GM12878 (cell line): ENCODE measurements around the gene NUCB1. TPM values are rescaled to one million over a fixed set of nuclear protein-coding genes. Genes with fewer than 3 reads are reported as not detected.

Experiments
- ATAC-seq: fragments of 200-7000 bp; cut with Tn5 transposase; 3 replicates; pipeline ENCODE4 v1.9.1; 2020; ENCODE audit warnings: mild to moderate bottlenecking, moderate library complexity
- BruUV-seq: library from RNA; stranded (reverse); fragments of 400-500 nt; replicated peaks from 2 replicates; lab custom pipeline; 2021; lab: Mats Ljungman, UMichigan
- CTCF ChIA-PET: fragments of 300-600 bp; sonication (Branson Sonifier 250); formaldehyde crosslinking; extraction: SDS; loops from one replicate; lab custom pipeline; 2021; ENCODE audit warnings: inconsistent platforms; lab: Yijun Ruan, JAX
- POLR2A ChIA-PET: fragments of 350-600 bp; formaldehyde crosslinking; extraction: SDS; loops from one replicate; lab custom pipeline; 2021; ENCODE audit warnings: inconsistent platforms; lab: Charles Lee
- RAD21 ChIA-PET: fragments of 300-600 bp; sonication (Branson Sonifier 250); formaldehyde crosslinking; loops from one replicate; lab custom pipeline; 2023; ENCODE audit warnings: antibody characterized with exemption; ENCODE audit not compliant: unreplicated experiment; lab: Charles Lee
- SMC1A ChIA-PET: fragments of 300-600 bp; sonication (Branson Sonifier 250); formaldehyde crosslinking; loops from one replicate; lab custom pipeline; 2023; ENCODE audit not compliant: unreplicated experiment, uncharacterized antibody; lab: Charles Lee
- DNase-seq: peaks from one replicate; pipeline ENCODE4 v3.0.0-alpha.2; 2011; ENCODE audit warnings: low read depth, low spot score
- FAIRE-seq: peaks from 3 replicates; lab custom pipeline; 2011; peaks lifted over from hg19 to GRCh38; lab: Jason Lieb, UNC
- H2AFZ ChIP-seq: 2 replicates; pipeline ENCODE4 v1.6.0; 2011; ENCODE audit warnings: low read depth, low read length, control low read depth; ENCODE audit not compliant: control insufficient read depth
- H3K27ac ChIP-seq: 2 replicates; pipeline ENCODE4 v1.5.1; 2011; ENCODE audit warnings: control low read depth; ENCODE audit not compliant: control insufficient read depth, insufficient read depth
- H3K27me3 ChIP-seq, 2 experiments: replicated peaks in 1 of 2; 2 replicates each; pipeline versions ENCODE4 v1.6.0 to v1.6.1; 2011; ENCODE audit warnings: low read length in 1 of 2; ENCODE audit not compliant: control insufficient read depth in 2 of 2, insufficient read depth in 2 of 2
- H3K36me3 ChIP-seq, 2 experiments: 2 replicates each; pipeline ENCODE4 v1.5.1; 2011; ENCODE audit warnings: low read length in 1 of 2; ENCODE audit not compliant: control insufficient read depth in 2 of 2, insufficient read depth in 2 of 2
- H3K4me1 ChIP-seq: 2 replicates; pipeline ENCODE4 v1.6.1; 2011; ENCODE audit warnings: mild to moderate bottlenecking, low read length, moderate library complexity, mixed read lengths; ENCODE audit not compliant: control insufficient read depth, insufficient read depth
- H3K4me2 ChIP-seq: 2 replicates; pipeline ENCODE4 v1.6.0; 2011; ENCODE audit warnings: control low read depth; ENCODE audit not compliant: control insufficient read depth, insufficient read depth
- H3K4me3 ChIP-seq: fragments of 200-600 bp; sonication (generic); 2 replicates; pipeline ENCODE4 v1.5.1; 2016
- H3K79me2 ChIP-seq: 2 replicates; pipeline ENCODE4 v1.6.0; 2011; ENCODE audit warnings: low read length; ENCODE audit not compliant: control insufficient read depth, insufficient read depth
- H3K9ac ChIP-seq: 2 replicates; pipeline ENCODE4 v1.8.0; 2011; ENCODE audit warnings: low read length, control low read depth, mixed read lengths; ENCODE audit not compliant: control insufficient read depth, insufficient read depth
- H3K9me3 ChIP-seq: replicated peaks from 3 replicates; pipeline ENCODE4 v1.5.1; 2011; ENCODE audit warnings: mild to moderate bottlenecking, low read length; ENCODE audit not compliant: control insufficient read depth, insufficient read depth
- H4K20me1 ChIP-seq: 2 replicates; pipeline ENCODE4 v1.6.0; 2011; ENCODE audit not compliant: control insufficient read depth, insufficient read depth
- BACH1 ChIP-seq: fragments of 450-650 bp; IDR thresholded peaks from 2 replicates; pipeline ENCODE4 v1.6.1; 2017; ENCODE audit warnings: mild to moderate bottlenecking, borderline replicate concordance
- E2F8 ChIP-seq: fragments of 450-650 bp; IDR thresholded peaks from 2 replicates; pipeline ENCODE4 v1.6.1; 2018; ENCODE audit warnings: mild to moderate bottlenecking, low read depth, moderate library complexity; ENCODE audit not compliant: partially characterized antibody
- ESRRA ChIP-seq: IDR thresholded peaks from 2 replicates; pipeline ENCODE4 v1.6.1; 2012; ENCODE audit warnings: mild to moderate bottlenecking, low read length, improper control_type of control experiment
- FOS ChIP-seq: IDR thresholded peaks from 3 replicates; pipeline ENCODE4 v1.6.1; 2011; ENCODE audit warnings: borderline replicate concordance; ENCODE audit not compliant: insufficient read length; ENCODE audit errors: extremely low read depth
- HCFC1 ChIP-seq: fragments of 150-350 bp; IDR thresholded peaks from 2 replicates; pipeline ENCODE4 v1.6.1; 2014; ENCODE audit warnings: low read length
- IKZF2 ChIP-seq, 2 experiments: fragments of 450-650 bp; IDR thresholded peaks; 2 replicates each; pipeline ENCODE4 v1.6.1; 2017; ENCODE audit warnings: mild to moderate bottlenecking in 2 of 2, moderate library complexity in 2 of 2
- IRF3 ChIP-seq: fragments of 450-650 bp; IDR thresholded peaks from 2 replicates; pipeline ENCODE4 v1.6.1; 2014; ENCODE audit warnings: mild to moderate bottlenecking
- MEF2A ChIP-seq: IDR thresholded peaks from 2 replicates; pipeline ENCODE4 v1.6.1; 2011; ENCODE audit warnings: low read depth, mild to moderate bottlenecking, low read length, moderate library complexity; ENCODE audit not compliant: insufficient read depth
- MLLT1 ChIP-seq: fragments of 450-650 bp; IDR thresholded peaks from 2 replicates; pipeline ENCODE4 v1.6.1; 2016; ENCODE audit warnings: mild to moderate bottlenecking
- NR2C2 ChIP-seq: IDR thresholded peaks from 2 replicates; pipeline ENCODE4 v1.6.1; 2011; ENCODE audit warnings: borderline replicate concordance, low read depth; ENCODE audit not compliant: control insufficient read depth, insufficient read length
- POLR2AphosphoS2 ChIP-seq: IDR thresholded peaks from 2 replicates; pipeline ENCODE4 v1.6.1; 2011; ENCODE audit warnings: low read depth, mild to moderate bottlenecking, low read length, improper control_type of control experiment, moderate library complexity
- SP1 ChIP-seq: IDR thresholded peaks from one replicate; pipeline ENCODE4 v1.6.1; 2011; ENCODE audit warnings: low read depth, low read length
- SUPT20H ChIP-seq: IDR thresholded peaks from 2 replicates; pipeline ENCODE4 v1.6.1; 2011; ENCODE audit warnings: low read depth, mild to moderate bottlenecking, low read length, moderate library complexity, borderline replicate concordance; ENCODE audit not compliant: control insufficient read depth
- TCF7 ChIP-seq: IDR thresholded peaks from 2 replicates; pipeline ENCODE4 v1.6.1; 2014; ENCODE audit warnings: antibody characterized with exemption, borderline replicate concordance
- ZNF592 ChIP-seq: fragments of 450-650 bp; IDR thresholded peaks from 2 replicates; pipeline ENCODE4 v1.6.1; 2017; ENCODE audit warnings: mild to moderate bottlenecking, moderate library complexity
- ZNF622 ChIP-seq: fragments of 450-650 bp; IDR thresholded peaks from 2 replicates; pipeline ENCODE4 v1.6.1; 2017; ENCODE audit warnings: mild to moderate bottlenecking, inconsistent platforms
- WGBS: methylation state at CpG from one replicate; pipeline ENCODE4 v1.1.6; 2016; ENCODE audit warnings: low lambda C conversion rate; ENCODE audit not compliant: insufficient replicate concordance, insufficient coverage; ENCODE audit errors: missing lambda C conversion rate; 5-methylcytosine and 5-hydroxymethylcytosine counted together
- in situ Hi-C: fragments of 300-500 bp; cut with MboI; formaldehyde crosslinking; loops from 9 replicates; pipeline ENCODE4 v1.14.3; 2018; ENCODE audit warnings: mixed read lengths
- intact Hi-C: fragments of 100-400 bp; cut with micrococcal nuclease; formaldehyde crosslinking; loops from one replicate; pipeline ENCODE4 v1.14.2; 2022; ENCODE audit not compliant: unreplicated experiment
- polyA plus RNA-seq, 11 experiments: library from polyadenylated mRNA; depleted of rRNA in 4 of 11; unstranded in 6 of 11; stranded (reverse) in 5 of 11; fragments of >200 nt; fragmentation: Nextera tagmentation in 4 of 11; fragmentation: Illumina TruSeq in 1 of 11; extraction: Ambion mirVana in 4 of 11; extraction: Trizol in 1 of 11; gene quantifications; 1 replicate in 1 of 11; 2 replicates in 10 of 11; pipeline versions ENCODE4 v1.2.1 to v1.2.3, GENCODE V29; 2011 to 2016; ENCODE audit warnings: inconsistent platforms in 2 of 11, missing spikeins in 2 of 11, low read depth in 1 of 11
- total RNA-seq, 4 experiments: library from RNA; depleted of rRNA in 3 of 4; stranded (reverse); fragments of >200 nt in 3 of 4; fragmentation: Illumina TruSeq in 1 of 4; extraction: Trizol in 1 of 4; gene quantifications; 2 replicates each; pipeline versions ENCODE4 v1.2.1 to v1.2.3, GENCODE V29; 2013 to 2021

NUCB1 gene
- total and polyA plus RNA-seq, 10 of the 15 experiments (the other 5 are each of a cell fraction or from before 2014, with no cell fraction given): 1.8 to 112 (median 44.5) TPM

GRCh38 chr19:48945415-48945814 is 45.3 kb downstream of the NUCB1 start:
- in situ Hi-C loops: no loop called here
- CTCF ChIA-PET: no interaction called here
- intact Hi-C loops: no loop called here
- peaks cover 10% of the 10 kb centered on the region; the same call in 1 of the 3 replicates for H3K9me3 ChIP-seq
- H3K4me3 ChIP-seq: no peak overlapping the region
- 40% methylated on average over 5 of the region's 5 CpGs for WGBS
- POLR2A ChIA-PET: no interaction called here
- DNase-seq (no peak), ATAC-seq (no peak), FAIRE-seq (no peak)
- no peak overlapping the region for H2AFZ ChIP-seq
- H3K27ac ChIP-seq: no peak overlapping the region
- BruUV-seq: no TSS peak
- H3K79me2 ChIP-seq: no peaks in the 10 kb centered on the region
- H3K9ac ChIP-seq: no peak overlapping the region
- no peaks in the 10 kb centered on the region for H3K27me3 ChIP-seq
- no peaks in the 10 kb centered on the region for H3K4me1 ChIP-seq
- SMC1A ChIA-PET: no interaction called here
- no peak overlapping the region for H3K4me2 ChIP-seq
- no peaks in the 10 kb centered on the region for H3K36me3 ChIP-seq
- H4K20me1 ChIP-seq: no peaks in the 10 kb centered on the region
- RAD21 ChIA-PET: no interaction called here
- no peak for TF ChIP-seq FOS
- TF ChIP-seq E2F8: no peak
- no peak for TF ChIP-seq ESRRA
- TF ChIP-seq MEF2A: no peak
- no peak for TF ChIP-seq TCF7
- no peak for TF ChIP-seq SUPT20H
- no peak for TF ChIP-seq POLR2AphosphoS2
- TF ChIP-seq MLLT1: no peak
- TF ChIP-seq ZNF622: no peak
- TF ChIP-seq HCFC1: no peak
- TF ChIP-seq SP1: no peak
- no peak for TF ChIP-seq ZNF592
- no peak for TF ChIP-seq NR2C2
- TF ChIP-seq IKZF2 (IDR thresholded peaks at IDR 0.05): no peak
- TF ChIP-seq BACH1: no peak
- TF ChIP-seq IRF3: no peak
